Hippocampal formation (tissue), 2 donors: Measurements from ENCODE around the gene TMEM37.
"Not testable (repeated sequence)": the region's sequence is repeated elsewhere in the genome, so short reads cannot be mapped to it uniquely, and the experiment has no call there.

Experiments
- DNase-seq, 2 donors: peaks; one replicate each; lab custom pipeline; 2025; lab: John Stamatoyannopoulos, UW

The TMEM37 gene

GRCh38 chr2:119431155-119431975 lies at the start of gene TMEM37:
TSS of gene TMEM37 (plus strand) at chr2:119431854. CDS start at chr2:119431904, 50 bp downstream.
- peak in 1 of 2 donors; percentile 55 for DNase-seq

GRCh38 chr2:119383410-119384140 lies 48.1 kb upstream of the TMEM37 start:
- DNase-seq, result no peak

- no peak for DNase-seq
These were observed 46.7 kb upstream of the TMEM37 start for GRCh38 chr2:119384971-119385370.

- no peak for DNase-seq
These were observed 46.2 kb upstream of the TMEM37 start for GRCh38 chr2:119385466-119385865.

- DNase-seq, result peak; percentile 54 to 57
These were observed 44.1 kb upstream of the TMEM37 start for GRCh38 chr2:119387381-119388129.

- DNase-seq, result no peak
These were observed 41.9 kb upstream of the TMEM37 start for GRCh38 chr2:119389615-119390306.

GRCh38 chr2:119393971-119394748 lies 37.5 kb upstream of the TMEM37 start:
- DNase-seq, result no peak

GRCh38 chr2:119397196-119397595 lies 34.5 kb upstream of the TMEM37 start:
- no peak for DNase-seq

GRCh38 chr2:119402106-119402505 lies 29.5 kb upstream of the TMEM37 start:
- DNase-seq, result no peak

GRCh38 chr2:119402645-119403560 lies 28.8 kb upstream of the TMEM37 start:
- DNase-seq, result no peak

GRCh38 chr2:119403618-119404017 lies 28.0 kb upstream of the TMEM37 start:
- not testable (repeated sequence) for DNase-seq

GRCh38 chr2:119405151-119405550 lies 26.5 kb upstream of the TMEM37 start:
- DNase-seq, result no peak

- DNase-seq, result peak in 1 of 2 donors; percentile 17
These were observed 24.0 kb upstream of the TMEM37 start for GRCh38 chr2:119407430-119408220.

- no peak for DNase-seq
These were observed 23.4 kb upstream of the TMEM37 start for GRCh38 chr2:119408221-119408619.

GRCh38 chr2:119409506-119409905 lies 22.1 kb upstream of the TMEM37 start:
- no peak for DNase-seq

- DNase-seq, result no peak
These were observed 16.8 kb upstream of the TMEM37 start for GRCh38 chr2:119414894-119415293.

GRCh38 chr2:119415630-119416029 lies 16.0 kb upstream of the TMEM37 start:
- DNase-seq, result no peak

GRCh38 chr2:119416299-119416923 lies 15.2 kb upstream of the TMEM37 start:
- no peak for DNase-seq

- DNase-seq, result no peak
These were observed 13.7 kb upstream of the TMEM37 start for GRCh38 chr2:119417908-119418307.
